Psoas muscle (tissue), 8 donors: ENCODE data around the gene BRD3OS. TPM values are rescaled to one million over a fixed set of nuclear protein-coding genes. Genes with fewer than 3 reads are reported as not detected.

Experiments
- ATAC-seq, 4 donors: fragments of 200-7000 bp; cut with Tn5 transposase; one replicate each; pipeline ENCODE4 v1.9.1; 2020; ENCODE audit warnings: moderate library complexity in 3 of 4, mild to moderate bottlenecking in 2 of 4
- DNase-seq, 2 donors: peaks; one replicate each; pipeline ENCODE4 v3.0.0-alpha.2; 2020
- H3K27ac ChIP-seq: fragments of 200-600 bp; one replicate; pipeline ENCODE4 v1.8.0; 2022
- H3K27me3 ChIP-seq, 3 donors: fragments of 200-600 bp in 1 of 3; one replicate each; pipeline versions ENCODE4 v1.6.1 to v1.8.0; 2013 to 2022; ENCODE audit warnings: low read length in 2 of 3, mild to moderate bottlenecking in 2 of 3, moderate library complexity in 1 of 3; ENCODE audit not compliant: insufficient read depth in 3 of 3
- H3K36me3 ChIP-seq, 2 donors: fragments of 200-600 bp in 1 of 2; one replicate each; pipeline versions ENCODE4 v1.6.1 to v1.8.0; 2013 to 2022; ENCODE audit warnings: low read depth in 1 of 2, mild to moderate bottlenecking in 1 of 2, moderate library complexity in 1 of 2; ENCODE audit not compliant: insufficient read depth in 1 of 2
- H3K4me1 ChIP-seq: fragments of 200-600 bp; one replicate; pipeline ENCODE4 v1.8.0; 2022
- H3K4me3 ChIP-seq: fragments of 200-600 bp; one replicate; pipeline ENCODE4 v1.8.0; 2022; ENCODE audit warnings: mild to moderate bottlenecking
- H3K9me3 ChIP-seq: fragments of 200-600 bp; one replicate; pipeline ENCODE4 v1.8.0; 2022
- WGBS, 3 donors: extraction: QIAGEN DNeasy Blood & Tissue Kit; methylation state at CpG; one replicate each; pipeline versions ENCODE4 v1.1.6 to v1.1.7; 2013; 5-methylcytosine and 5-hydroxymethylcytosine counted together
- intact Hi-C, 2 donors: fragments of 100-400 bp; cut with DNase I; formaldehyde crosslinking; loops; one replicate each; pipeline versions ENCODE4 v1.11.0 to v1.14.2; 2022
- polyA plus RNA-seq, 3 donors: library from polyadenylated mRNA; stranded (reverse); fragments of 200-250 nt; gene quantifications; one replicate each; pipeline ENCODE4 v1.2.3, GENCODE V29; 2013
- total RNA-seq, 4 donors: library from RNA; stranded (reverse); fragmentation: NEBNext Ultra II Directional in 2 of 4; extraction: Animal tissue kit (Norgen Biotek cat#: 25700) in 2 of 4; gene quantifications; one replicate each; pipeline versions ENCODE4 v1.2.1 to v1.2.4, GENCODE V29; 2021 to 2023
- TF ChIP-seq, protein P1 (sequence below): fragments of 200-600 bp; IDR thresholded peaks from one replicate; pipeline ENCODE4 v1.8.0; 2022; ENCODE audit warnings: antibody characterized with exemption
- donor health status: healthy with polysubstance abuse.
- donor health status: DM: no; HTN: no; CAD: no; lungs with moderate emphysema.
- donor health status: Bipolar disorder and iron deficiency.
- donor health status: healthy.
- donor health status: DM: yes; HTN: yes; CAD: no.
- donor health status: DM: no; HTN: no; CAD: no.
- donor health status: DM: no; HTN: no; CAD: no.
- donor health status: DM: yes; HTN: yes; CAD: no.

Gene BRD3OS
- total and polyA plus RNA-seq, 7 donors = 1.2 to 8.7 (median 4.1) TPM

DNA sequence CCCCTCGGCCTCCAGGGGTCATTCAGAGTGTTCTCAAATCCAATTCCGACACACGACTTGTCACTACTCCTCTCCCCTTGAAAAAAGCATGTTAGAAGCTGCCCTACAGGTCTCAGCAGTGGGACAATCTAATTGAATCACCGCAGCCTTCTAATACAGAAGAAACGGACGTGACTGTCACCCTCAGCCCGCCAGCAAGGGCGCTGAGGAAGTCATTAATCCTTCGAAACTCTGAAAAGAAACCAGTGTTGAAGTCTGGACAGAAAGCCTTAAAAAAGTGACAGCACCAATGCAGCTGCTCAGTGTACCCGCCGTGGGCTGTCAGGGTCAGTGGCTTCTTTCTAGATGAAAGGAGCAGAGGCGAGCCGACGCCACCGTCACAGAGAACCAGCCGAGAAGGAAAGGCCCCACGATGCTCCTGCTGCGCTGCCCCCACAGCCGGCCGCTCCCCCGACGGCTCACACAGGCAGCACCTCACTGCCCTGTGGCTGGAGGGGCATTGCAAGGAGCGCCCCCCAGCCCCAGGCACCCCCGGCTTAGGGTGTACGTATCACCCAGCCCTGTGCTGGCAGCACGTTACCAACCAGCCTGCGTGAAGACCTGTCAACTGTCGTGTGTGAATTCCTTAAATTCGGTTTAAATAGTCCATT is 5.7 kb downstream of the BRD3OS start:
- peaks cover 4% of the 10 kb centered on the region for H3K4me1 ChIP-seq
- WGBS, 3 donors = 85 to 86% (median 85%) methylated on average over 29 of the region's 29 CpGs
- no peaks in the 10 kb centered on the region for H3K27me3 ChIP-seq
- no peak for DNase-seq
- no peak overlapping the region for H3K27ac ChIP-seq
- no peak for ATAC-seq
- TF ChIP-seq, protein P1, sequence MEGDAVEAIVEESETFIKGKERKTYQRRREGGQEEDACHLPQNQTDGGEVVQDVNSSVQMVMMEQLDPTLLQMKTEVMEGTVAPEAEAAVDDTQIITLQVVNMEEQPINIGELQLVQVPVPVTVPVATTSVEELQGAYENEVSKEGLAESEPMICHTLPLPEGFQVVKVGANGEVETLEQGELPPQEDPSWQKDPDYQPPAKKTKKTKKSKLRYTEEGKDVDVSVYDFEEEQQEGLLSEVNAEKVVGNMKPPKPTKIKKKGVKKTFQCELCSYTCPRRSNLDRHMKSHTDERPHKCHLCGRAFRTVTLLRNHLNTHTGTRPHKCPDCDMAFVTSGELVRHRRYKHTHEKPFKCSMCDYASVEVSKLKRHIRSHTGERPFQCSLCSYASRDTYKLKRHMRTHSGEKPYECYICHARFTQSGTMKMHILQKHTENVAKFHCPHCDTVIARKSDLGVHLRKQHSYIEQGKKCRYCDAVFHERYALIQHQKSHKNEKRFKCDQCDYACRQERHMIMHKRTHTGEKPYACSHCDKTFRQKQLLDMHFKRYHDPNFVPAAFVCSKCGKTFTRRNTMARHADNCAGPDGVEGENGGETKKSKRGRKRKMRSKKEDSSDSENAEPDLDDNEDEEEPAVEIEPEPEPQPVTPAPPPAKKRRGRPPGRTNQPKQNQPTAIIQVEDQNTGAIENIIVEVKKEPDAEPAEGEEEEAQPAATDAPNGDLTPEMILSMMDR = no peak
- intact Hi-C loops = no loop called here
- no peak overlapping the region for H3K4me3 ChIP-seq
- H3K9me3 ChIP-seq = no peaks in the 10 kb centered on the region
- H3K36me3 ChIP-seq = peaks cover 0 to 77% of the 10 kb centered on the region in 2 donors

DNA sequence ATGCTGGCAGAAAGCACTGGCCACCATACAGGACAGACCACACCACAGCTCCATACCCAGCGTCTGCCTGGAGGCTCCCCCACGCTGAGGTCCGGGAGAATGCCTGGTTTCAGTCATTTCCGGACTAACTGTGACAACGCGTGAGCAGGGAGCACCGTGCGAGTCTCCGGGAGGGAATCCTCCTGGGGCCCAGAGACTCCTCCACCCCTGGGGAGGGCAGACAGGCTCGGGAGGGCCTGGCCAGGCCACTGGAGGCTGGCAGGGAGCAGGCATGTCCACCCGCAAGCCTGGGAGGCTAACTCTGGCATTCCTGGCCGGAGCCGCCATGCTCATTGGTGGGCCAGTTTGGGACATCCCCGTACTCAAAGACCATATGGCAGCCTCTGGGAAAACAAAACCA is 6.5 kb downstream of the BRD3OS start:
- no peak for DNase-seq
- TF ChIP-seq, protein P1 = no peak
- intact Hi-C loops = no loop called here
- Histone ChIP-seq H3K4me3 (no peak overlapping the region), H3K36me3 (peaks cover 0 to 85% of the 10 kb centered on the region in 2 donors), H3K27me3 (no peaks in the 10 kb centered on the region), H3K27ac (no peak overlapping the region), H3K9me3 (no peaks in the 10 kb centered on the region), H3K4me1 (no peaks in the 10 kb centered on the region)
- no peak for ATAC-seq
- WGBS, 3 donors = 78 to 83% (median 82%) methylated on average over 14 of the region's 14 CpGs

DNA sequence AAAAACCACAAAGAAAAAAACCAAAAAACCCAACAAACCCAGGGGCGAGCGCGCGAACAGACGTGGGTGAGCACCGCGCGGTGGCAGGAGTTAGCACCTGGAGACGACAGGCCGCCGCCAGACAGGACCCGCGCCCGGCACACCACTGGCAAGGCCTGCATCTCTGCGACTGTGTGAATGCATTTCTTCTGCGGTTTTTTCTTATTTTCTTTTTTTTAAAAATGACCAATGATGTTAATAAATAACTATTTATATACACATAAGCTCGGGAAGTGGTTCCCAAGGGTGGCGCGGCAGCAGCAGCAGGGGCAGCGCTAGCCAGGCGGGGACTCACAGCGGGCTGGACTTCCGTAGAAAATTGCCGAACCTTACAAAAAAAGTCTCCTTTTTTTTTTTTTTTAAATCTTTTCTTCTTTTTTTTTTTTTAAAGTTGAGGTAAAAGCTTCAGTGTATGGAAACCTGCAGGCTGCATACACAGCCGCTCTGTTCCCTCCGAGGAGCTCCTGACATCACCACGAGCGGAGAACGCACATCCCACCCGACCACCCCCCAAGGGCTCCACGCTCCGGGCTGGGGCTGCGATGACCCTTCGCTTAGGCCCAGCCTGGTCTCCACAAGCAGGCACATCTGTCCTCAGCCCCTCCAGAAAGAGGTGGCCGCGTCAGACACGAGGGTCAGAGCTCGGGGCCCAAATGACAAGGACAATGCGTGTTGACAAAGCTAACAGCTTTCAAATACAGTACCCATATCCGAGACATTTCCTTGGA is 7.4 kb downstream of the BRD3OS start:
- WGBS, 3 donors = 92 to 93% (median 92%) methylated on average over 40 of the region's 40 CpGs
- Histone ChIP-seq H3K9me3 (no peaks in the 10 kb centered on the region), H3K4me1 (no peaks in the 10 kb centered on the region), H3K36me3 (peaks cover 0 to 87% of the 10 kb centered on the region in 2 donors), H3K27ac (no peak overlapping the region), H3K4me3 (no peak overlapping the region), H3K27me3 (no peaks in the 10 kb centered on the region)
- no peak for DNase-seq
- intact Hi-C loops = no loop called here
- TF ChIP-seq, protein P1 = no peak
- ATAC-seq = no peak

DNA sequence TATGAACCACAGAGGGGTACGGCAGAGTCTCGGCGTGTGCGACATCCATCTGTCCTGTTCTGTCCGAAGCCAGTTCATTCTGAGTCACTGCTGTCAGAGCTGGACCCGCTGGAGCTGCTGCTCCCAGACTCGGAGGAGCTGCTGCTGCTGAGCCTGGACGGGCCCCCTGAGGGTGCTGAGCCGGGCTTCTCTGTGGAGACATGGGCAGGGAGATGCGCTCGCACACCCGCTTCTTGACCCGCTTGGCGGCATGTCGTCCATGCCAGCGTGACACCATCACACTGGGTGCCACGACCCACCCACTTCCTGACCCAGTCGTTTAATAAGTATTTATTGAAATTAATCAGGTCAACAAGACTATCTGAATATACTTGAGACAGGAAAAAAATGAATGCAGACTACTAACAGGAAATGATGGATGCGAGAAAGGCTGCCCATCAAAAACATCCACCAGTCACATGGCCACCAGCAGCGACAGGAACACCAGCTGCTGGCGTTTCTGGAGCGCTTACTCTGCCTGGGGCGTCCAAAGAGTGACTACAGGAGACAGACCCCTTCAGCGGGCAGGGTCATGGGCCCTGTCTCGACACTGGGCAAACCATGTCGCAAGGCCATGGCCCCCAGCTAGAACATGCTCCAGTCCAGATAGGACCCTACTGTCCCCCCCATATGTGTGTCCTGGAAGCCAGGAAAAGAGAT is 8.4 kb downstream of the BRD3OS start:
- no peak for ATAC-seq
- Histone ChIP-seq H3K27me3 (no peaks in the 10 kb centered on the region), H3K36me3 (peaks cover 0 to 90% of the 10 kb centered on the region in 2 donors), H3K4me3 (no peak overlapping the region), H3K4me1 (no peaks in the 10 kb centered on the region), H3K9me3 (no peaks in the 10 kb centered on the region), H3K27ac (no peak overlapping the region)
- WGBS, 3 donors = 92 to 94% (median 92%) methylated on average over 26 of the region's 26 CpGs
- intact Hi-C loops = no loop called here
- DNase-seq = no peak
- TF ChIP-seq, protein P1 = no peak
